ENCODE measurements around the gene MYO9B. TPM values are rescaled to one million over a fixed set of nuclear protein-coding genes. Genes with fewer than 3 reads are reported as not detected.

Gene MYO9B
- total RNA-seq, 1 experiment from 2014 or later = 62.6 TPM

DNA sequence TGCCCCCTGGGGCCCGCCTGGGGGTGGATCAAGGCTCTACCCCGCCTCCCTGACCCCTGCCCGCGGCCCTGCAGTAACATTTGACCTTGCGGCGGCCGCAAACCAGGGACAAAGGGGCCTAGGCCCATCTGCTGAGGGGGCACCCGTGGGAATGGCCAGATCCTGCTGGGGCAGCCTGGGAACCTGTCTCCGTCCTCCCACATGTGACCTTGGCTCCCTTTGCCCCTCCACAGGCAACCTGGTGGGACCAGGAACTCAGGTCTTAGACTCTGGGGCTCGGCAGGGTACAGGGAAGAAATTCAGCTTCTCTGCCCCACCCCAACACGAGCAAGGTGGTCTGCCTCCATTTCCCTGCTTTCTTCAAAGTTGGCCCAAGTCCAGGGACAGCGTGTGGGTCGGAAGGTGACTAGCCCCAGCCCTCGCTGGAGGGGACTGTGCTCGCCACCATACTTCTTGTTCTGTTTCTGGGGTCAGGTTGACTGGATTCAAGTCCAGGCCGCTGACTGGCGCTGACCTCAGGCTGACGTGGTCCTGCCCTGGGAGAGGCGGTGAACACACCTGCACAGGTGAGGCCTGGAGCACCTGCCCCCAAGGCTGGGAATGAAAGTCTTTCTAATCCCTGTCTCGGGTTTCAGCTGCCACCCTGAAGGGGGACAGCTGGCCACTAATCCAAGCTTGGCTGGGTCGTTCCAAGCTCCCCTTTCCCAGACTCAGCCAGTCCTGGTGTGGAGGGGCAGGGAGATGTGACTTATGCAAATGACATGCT is 172.6 kb downstream of the MYO9B start:
- DNase-seq (ENCODE audit: low read depth, low spot score) = no peak
- in situ Hi-C loops (cut with HindIII; ENCODE audit: low pct_unique_long_range_greater_than_20kb, low sequenced_read_pairs) = no loop called here

DNA sequence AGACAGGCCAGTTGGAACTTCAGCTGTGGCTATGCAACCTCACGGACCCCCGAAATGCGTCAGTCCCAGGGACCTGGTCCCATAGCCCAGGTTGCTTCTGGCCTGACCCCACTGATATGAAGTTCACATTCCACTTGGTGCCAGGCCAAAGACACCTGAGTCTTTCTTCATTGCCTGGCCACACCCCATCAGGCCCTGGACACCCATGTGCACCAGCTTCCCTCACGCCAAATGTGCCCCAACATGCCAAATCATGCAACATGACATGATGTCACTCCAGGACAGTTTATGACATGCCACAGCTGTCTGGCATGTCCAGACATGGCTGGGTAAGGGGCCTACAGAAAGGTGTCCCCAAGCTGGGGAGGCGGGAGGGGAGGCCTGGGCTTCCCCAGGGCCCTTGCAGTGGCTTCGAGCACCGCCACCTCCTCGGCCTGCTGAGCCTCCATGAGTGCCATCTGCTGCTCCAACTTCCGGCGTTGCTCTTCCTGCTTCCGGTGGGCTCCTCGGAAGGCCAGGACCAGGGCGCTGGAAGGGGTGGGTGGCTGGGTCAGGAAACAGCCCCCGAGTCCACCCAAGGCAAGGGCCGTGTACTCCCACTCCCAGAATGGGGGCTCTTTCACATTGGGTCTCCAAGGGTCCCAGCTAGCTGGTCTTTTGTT is 174.4 kb downstream of the MYO9B start:
- DNase-seq (ENCODE audit: low read depth, low spot score) = no peak
- in situ Hi-C loops (cut with HindIII; ENCODE audit: low pct_unique_long_range_greater_than_20kb, low sequenced_read_pairs) = no loop called here

DNA sequence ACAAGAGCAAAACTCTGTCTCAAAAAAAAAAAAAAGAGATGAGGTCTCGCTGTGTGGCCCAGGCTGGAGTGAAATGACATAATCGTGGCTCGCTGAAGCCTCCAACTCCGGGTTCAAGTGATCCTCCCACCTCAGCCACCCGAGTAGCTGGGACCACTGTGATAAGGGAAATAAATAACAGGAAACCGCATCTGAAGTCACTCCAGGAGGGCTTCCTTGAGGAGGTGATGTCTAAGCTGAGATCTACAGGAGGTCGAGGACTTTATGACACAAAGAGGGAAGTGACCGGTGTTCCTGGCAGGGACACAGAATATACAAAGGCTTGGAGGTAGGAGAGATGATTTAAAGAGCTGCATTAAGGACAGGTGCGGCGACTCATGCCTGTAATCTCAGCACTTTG is 179.1 kb downstream of the MYO9B start:
- no peak for DNase-seq (ENCODE audit: low read depth, low spot score)

DNA sequence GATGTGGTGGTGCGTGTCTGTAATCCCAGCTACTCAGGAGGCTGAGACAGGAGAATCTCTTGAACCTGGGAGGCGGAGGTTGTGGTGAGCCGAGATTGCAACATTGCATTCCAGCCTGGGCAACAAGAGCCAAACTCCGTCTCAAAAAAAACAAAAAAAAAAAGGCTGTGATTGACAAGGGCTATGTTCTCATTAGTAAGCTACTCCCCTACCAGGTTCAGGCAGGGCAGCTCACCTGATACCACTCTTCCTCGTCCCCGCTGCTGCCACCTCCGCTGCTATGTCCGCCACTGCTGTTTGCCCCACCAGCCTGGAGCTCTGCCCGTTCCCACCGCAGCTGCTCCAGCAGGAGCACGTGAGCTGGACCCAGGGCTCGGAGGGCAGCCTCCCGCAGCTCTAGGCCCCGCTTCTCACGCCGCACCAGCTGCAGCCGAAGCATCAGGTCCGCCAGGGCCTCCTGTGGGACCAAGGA is 179.6 kb downstream of the MYO9B start:
- in situ Hi-C loops (cut with HindIII; ENCODE audit: low pct_unique_long_range_greater_than_20kb, low sequenced_read_pairs) = no loop called here
- DNase-seq (ENCODE audit: low read depth, low spot score) = no peak

More for the DNA sequence above, 179.1 kb downstream of the MYO9B start:
- in situ Hi-C loops (cut with HindIII; ENCODE audit: low pct_unique_long_range_greater_than_20kb, low sequenced_read_pairs) = no loop called here

GRCh38 chr19:17256130-17256529 is 180.6 kb downstream of the MYO9B start:
- no peak for DNase-seq (ENCODE audit: low read depth, low spot score)
- in situ Hi-C loops (cut with HindIII; ENCODE audit: low pct_unique_long_range_greater_than_20kb, low sequenced_read_pairs) = no loop called here

DNA sequence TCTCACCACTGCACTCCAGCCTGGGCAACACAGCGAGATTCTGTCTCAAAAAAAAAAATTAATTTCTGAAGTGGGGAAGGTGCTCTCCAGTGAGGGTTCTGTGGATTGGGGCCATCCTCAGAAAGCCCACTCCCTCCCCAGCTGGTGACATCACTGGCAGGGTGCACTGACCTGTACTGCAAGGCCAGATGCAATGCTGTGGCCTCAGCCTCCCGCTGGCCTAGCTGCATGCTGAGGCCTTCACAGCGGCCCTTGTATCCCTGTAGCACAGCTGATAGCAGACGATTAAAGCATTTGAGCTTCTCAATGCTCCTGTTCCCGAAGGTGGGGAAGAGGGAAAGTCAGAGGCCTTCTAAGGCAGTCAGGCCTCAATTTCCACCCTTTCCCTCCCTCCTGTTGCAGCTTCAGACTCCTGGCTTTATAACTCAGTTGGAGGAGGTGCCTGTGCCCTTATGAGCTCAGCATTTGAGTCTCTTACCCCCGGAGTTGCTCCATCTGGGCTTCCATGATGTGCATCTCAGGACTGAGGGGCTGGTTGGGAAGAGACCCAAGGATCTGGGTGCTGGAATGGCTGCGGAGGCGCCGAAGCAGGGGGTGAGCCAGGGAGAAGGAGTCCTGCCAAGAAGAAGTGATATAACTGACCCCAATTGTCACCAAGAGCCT is 183.7 kb downstream of the MYO9B start:
- no peak for DNase-seq (ENCODE audit: low read depth, low spot score)
- in situ Hi-C loops (cut with HindIII; ENCODE audit: low pct_unique_long_range_greater_than_20kb, low sequenced_read_pairs) = no loop called here

- in situ Hi-C loops (cut with HindIII; ENCODE audit: low pct_unique_long_range_greater_than_20kb, low sequenced_read_pairs) = no loop called here
- no peak for DNase-seq (ENCODE audit: low read depth, low spot score)
Measured at GRCh38 chr19:17259934-17260333, 184.4 kb downstream of the MYO9B start.

GRCh38 chr19:17260842-17261325 is 185.3 kb downstream of the MYO9B start:
- in situ Hi-C loops (cut with HindIII; ENCODE audit: low pct_unique_long_range_greater_than_20kb, low sequenced_read_pairs) = no loop called here

GRCh38 chr19:17262557-17262956 is 187.0 kb downstream of the MYO9B start:
- no peak for DNase-seq (ENCODE audit: low read depth, low spot score)

More at GRCh38 chr19:17260842-17261325, 185.3 kb downstream of the MYO9B start:
- DNase-seq (ENCODE audit: low read depth, low spot score) = peak; percentile 86

More at GRCh38 chr19:17262557-17262956, 187.0 kb downstream of the MYO9B start:
- in situ Hi-C loops (cut with HindIII; ENCODE audit: low pct_unique_long_range_greater_than_20kb, low sequenced_read_pairs) = no loop called here

Other genes with a start within 250 kb of the MYO9B start
- 14.4 and 16.0 TPM in 2 replicates for gene SIN3B, start 246.4 kb upstream of the MYO9B start, total RNA-seq (2014; rRNA removed; shearing (Covaris generic))
- gene F2RL3, start 186.8 kb upstream of the MYO9B start, total RNA-seq (2014; rRNA removed; shearing (Covaris generic)) = not detected in 2 replicates
- 0.11 TPM in 1 of 2 replicates, not detected in the other for gene CPAMD8, start 49.0 kb upstream of the MYO9B start, total RNA-seq (2014; rRNA removed; shearing (Covaris generic))
- 4.1 and 6.7 TPM in 2 replicates for gene HAUS8, start 325 bp upstream of the MYO9B start, total RNA-seq (2014; rRNA removed; shearing (Covaris generic))
- gene USE1, start 139.6 kb downstream of the MYO9B start, total RNA-seq (2014; rRNA removed; shearing (Covaris generic)) = 6.8 and 8.5 TPM in 2 replicates
- 3.3 and 4.6 TPM in 2 replicates for gene OCEL1, start 150.4 kb downstream of the MYO9B start, total RNA-seq (2014; rRNA removed; shearing (Covaris generic))
- gene NR2F6, start 170.1 kb downstream of the MYO9B start, total RNA-seq (2014; rRNA removed; shearing (Covaris generic)) = 30.3 and 35.2 TPM in 2 replicates
- not detected in 2 replicates for gene USHBP1, start 189.0 kb downstream of the MYO9B start, total RNA-seq (2014; rRNA removed; shearing (Covaris generic))
- 61.0 and 66.6 TPM in 2 replicates for gene BABAM1, start 191.7 kb downstream of the MYO9B start, total RNA-seq (2014; rRNA removed; shearing (Covaris generic))
- gene ANKLE1, start 206.1 kb downstream of the MYO9B start, total RNA-seq (2014; rRNA removed; shearing (Covaris generic)) = 1.3 TPM in 2 replicates
- 2.5 and 3.4 TPM in 2 replicates for gene ABHD8, start 227.6 kb downstream of the MYO9B start, total RNA-seq (2014; rRNA removed; shearing (Covaris generic))
- gene MRPL34, start 230.1 kb downstream of the MYO9B start, total RNA-seq (2014; rRNA removed; shearing (Covaris generic)) = 48.4 and 77.4 TPM in 2 replicates
- gene DDA1, start 233.8 kb downstream of the MYO9B start, total RNA-seq (2014; rRNA removed; shearing (Covaris generic)) = 14.0 and 14.1 TPM in 2 replicates

All from SK-MEL-5 (cell line).